GM13977 (cell line): ENCODE measurements around the gene GIPC3.

ENCODE experiments used
- DNase-seq: peaks from one replicate; pipeline ENCODE4 v3.0.0; 2012; ENCODE audit warnings: low spot score
- in situ Hi-C: fragments of 300-500 bp; cut with MboI; formaldehyde crosslinking; loops from one replicate; pipeline ENCODE4 v1.12.0; 2022; ENCODE audit warnings: low sequenced_read_pairs, low pct_unique_long_range_greater_than_20kb, mixed read lengths, inconsistent platforms; ENCODE audit not compliant: unreplicated experiment
- TF ChIP-seq, protein P1 (sequence below): IDR thresholded peaks from 2 replicates; pipeline ENCODE4 v1.5.1; 2012; ENCODE audit warnings: mild to moderate bottlenecking, control low read depth; ENCODE audit not compliant: insufficient read depth; ENCODE audit errors: extremely low read depth, missing control alignments

Gene GIPC3, protein sequence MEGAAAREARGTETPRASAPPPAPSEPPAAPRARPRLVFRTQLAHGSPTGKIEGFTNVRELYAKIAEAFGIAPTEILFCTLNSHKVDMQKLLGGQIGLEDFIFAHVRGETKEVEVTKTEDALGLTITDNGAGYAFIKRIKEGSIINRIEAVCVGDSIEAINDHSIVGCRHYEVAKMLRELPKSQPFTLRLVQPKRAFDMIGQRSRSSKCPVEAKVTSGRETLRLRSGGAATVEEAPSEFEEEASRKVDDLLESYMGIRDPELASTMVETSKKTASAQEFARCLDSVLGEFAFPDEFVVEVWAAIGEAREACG

DNA sequence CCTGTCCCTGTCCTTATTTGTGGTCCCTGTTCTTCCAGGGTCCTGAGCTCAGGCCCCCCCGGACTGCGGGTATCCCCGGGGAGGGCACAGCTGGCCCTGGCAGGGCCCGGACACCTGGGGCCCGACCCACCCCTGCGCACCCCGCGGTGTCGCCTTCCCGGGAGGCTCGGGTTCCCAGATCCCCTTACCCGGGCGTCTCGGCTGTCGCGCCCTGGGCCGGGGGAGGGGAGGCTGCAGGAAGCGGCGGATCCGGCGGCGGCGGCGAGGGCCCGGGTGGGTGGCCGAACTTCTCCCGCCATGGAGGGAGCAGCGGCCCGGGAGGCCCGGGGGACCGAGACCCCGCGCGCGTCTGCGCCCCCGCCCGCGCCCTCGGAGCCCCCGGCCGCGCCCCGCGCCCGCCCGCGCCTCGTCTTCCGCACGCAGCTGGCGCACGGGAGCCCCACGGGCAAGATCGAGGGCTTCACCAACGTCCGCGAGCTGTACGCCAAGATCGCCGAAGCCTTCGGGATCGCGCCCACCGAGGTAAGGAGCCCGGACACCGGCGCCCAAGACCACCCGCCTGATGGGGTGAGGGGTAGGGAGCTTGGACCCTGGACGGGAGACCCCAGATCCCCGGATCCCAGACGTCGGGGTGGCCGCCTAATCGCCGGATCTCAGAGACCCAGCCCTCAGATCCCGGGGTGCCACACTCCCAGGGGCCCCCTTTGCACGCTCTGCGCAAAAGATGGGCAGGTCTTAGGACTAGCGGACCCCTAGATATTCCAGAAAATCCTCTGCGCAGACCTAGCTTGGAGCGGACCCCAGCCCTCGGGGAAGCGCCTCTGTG lies at the start of gene GIPC3:
Gene GIPC3, plus strand, starts transcription at position 178 of the 826 bp plus-strand sequence. Its CDS starts 120 bp downstream, at position 298.
- in situ Hi-C loops, result no loop called here
- no peak for DNase-seq

DNA sequence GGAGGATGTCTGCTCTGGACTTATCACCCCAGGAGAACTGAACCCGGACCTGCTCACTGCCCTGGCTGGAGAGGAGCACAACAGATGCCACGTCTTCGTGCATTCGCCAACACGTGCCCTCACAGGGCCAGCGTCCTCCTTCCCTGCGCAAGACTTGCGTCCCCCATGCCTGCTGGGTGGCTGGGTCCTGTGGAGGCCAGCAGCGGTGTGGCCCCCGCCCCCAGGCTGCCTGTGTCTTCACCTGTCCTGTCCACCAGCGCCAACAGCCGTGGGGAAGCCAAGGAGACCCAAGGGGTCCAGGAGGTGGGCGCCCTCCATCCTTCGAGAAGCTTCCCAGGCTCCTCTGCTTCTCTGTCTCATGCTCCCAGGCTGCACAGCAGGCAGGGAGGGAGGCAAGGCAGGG lies 49.7 kb upstream of the GIPC3 start:
- TF ChIP-seq, protein P1, sequence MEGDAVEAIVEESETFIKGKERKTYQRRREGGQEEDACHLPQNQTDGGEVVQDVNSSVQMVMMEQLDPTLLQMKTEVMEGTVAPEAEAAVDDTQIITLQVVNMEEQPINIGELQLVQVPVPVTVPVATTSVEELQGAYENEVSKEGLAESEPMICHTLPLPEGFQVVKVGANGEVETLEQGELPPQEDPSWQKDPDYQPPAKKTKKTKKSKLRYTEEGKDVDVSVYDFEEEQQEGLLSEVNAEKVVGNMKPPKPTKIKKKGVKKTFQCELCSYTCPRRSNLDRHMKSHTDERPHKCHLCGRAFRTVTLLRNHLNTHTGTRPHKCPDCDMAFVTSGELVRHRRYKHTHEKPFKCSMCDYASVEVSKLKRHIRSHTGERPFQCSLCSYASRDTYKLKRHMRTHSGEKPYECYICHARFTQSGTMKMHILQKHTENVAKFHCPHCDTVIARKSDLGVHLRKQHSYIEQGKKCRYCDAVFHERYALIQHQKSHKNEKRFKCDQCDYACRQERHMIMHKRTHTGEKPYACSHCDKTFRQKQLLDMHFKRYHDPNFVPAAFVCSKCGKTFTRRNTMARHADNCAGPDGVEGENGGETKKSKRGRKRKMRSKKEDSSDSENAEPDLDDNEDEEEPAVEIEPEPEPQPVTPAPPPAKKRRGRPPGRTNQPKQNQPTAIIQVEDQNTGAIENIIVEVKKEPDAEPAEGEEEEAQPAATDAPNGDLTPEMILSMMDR, result no peak
- in situ Hi-C loops, result no loop called here
- no peak for DNase-seq

More for the DNA sequence above, at the start of gene GIPC3:
- TF ChIP-seq, protein P1, result no peak

DNA sequence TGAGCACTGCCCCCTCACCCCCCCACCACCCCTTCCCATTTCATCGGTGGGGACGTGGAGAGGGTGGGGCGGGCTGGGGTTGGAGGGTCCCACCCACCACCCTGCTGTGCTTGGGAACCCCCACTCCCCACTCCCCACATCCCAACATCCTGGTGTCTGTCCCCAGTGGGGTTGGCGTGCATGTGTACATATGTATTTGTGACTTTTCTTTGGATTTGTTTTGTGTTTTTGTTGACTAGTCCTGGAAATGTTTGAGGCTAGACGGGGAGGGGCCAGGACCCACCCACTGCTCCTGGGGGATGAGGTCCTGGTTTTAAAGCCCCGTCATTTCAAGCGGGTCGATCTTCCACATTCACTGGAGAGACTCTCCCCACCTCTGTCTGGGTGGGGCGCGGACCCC lies 49.3 kb upstream of the GIPC3 start:
- in situ Hi-C loops, result no loop called here
- TF ChIP-seq, protein P1, result no peak
- DNase-seq, result no peak

DNA sequence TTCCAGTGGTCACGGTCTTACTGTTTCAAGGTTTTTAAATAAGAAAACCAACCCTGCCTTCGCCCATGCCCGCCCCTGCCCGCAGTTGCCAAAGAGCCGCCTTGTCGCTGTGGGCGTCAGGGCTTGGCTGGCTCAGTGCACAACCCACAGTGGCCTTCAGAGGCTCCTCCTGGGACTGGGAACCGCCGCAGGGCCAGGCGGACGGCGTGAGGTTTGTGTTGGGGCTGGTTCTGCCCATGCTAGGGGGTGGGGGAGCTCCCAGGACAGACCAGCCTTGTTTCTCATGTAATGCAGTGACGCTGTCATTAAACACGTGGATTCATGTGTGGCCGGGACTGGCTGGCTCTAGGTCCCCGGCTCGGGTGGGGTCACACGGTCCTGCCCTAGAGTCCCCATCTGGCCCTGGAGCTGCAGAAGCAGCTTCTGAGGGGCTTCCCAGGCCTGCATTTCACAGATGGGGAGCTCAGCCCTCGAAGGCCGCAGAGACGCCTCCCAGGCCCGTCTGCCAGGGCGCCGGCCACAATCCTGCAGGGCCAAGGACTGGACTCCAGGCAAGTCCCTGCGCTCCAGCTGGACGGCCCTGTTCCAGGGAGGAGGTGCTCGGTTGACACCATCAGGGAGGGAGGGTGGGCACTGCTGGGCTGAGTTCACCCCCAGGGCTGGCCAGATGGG lies 48.7 kb upstream of the GIPC3 start:
- TF ChIP-seq, protein P1, result no peak
- DNase-seq, result no peak
- in situ Hi-C loops, result no loop called here

DNA sequence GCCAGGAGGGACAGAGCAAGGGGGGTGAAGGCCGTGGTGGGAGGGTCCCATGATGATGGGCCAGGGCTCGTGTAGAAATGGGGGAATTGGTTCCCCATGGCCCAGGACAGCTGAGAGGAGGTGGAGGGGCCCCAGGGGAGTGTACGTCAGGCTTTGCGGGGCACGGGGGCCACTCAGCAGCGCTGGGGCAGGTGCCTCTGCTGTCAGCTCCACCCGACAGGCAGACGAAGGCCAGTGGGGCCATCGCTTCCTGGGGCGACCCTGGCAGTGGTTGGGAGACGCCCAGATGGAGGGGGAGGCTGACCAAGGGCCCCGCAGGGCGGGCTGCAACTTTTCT lies 48.2 kb upstream of the GIPC3 start:
- TF ChIP-seq, protein P1, result no peak
- in situ Hi-C loops, result no loop called here

DNA sequence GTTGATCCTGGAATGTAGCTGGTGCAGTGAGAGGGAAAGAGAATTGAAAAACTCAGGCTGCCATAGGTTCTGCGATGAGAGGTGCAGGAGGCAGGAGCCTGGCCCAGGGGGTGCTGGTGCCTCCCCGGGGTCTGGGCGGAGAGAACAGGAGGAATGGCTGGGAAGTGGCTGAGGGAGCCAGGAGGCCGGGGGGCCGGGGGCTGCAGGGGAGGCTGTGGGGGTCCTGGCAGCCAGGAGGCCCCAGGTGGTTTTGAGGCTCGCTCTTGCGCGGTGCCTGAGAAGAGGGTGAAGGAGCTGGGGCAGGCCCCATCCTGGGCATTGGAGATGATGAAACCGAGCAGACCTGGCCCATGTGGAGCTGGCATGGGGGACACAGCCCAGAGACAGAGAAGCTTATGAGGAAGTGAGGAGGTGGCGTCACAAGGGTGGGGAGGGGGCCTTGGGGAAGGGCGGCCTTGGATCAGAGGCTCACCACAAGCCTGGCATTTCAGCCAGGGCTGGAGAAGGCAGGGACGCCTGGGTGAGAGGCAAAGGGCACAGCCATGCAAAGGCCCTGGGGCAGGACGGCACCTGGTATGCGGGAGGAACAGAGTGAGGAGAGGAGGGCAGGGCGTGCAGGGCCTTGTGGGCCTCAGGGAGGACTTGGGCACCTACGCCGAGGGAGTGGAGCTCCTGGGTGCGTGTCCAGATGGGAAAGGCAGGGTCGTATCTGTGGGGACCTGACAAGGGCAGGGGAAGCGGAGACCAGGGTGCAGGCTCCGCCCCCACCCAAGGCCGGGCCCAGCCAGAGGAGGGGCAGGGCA lies 47.6 kb upstream of the GIPC3 start:
- TF ChIP-seq, protein P1, result no peak
- in situ Hi-C loops, result no loop called here
- no peak for DNase-seq

More for the DNA sequence above, 48.2 kb upstream of the GIPC3 start:
- DNase-seq, result no peak
